Sigmoid colon (tissue), 4 donors: ENCODE results near the gene CX3CL1.

Experiments
- POLR2A ChIP-seq, 2 donors: fragments of 450-650 bp; IDR thresholded peaks; one replicate each; pipeline ENCODE4 v1.6.1; 2016; ENCODE audit warnings: antibody characterized with exemption in 2 of 2, mild to moderate bottlenecking in 2 of 2, moderate library complexity in 2 of 2
- POLR2AphosphoS5 ChIP-seq, 4 donors: sonication (generic); formaldehyde crosslinking; IDR thresholded peaks; one replicate each; pipeline ENCODE4 v1.6.1; 2017; ENCODE audit warnings: antibody characterized with exemption in 4 of 4

DNA sequence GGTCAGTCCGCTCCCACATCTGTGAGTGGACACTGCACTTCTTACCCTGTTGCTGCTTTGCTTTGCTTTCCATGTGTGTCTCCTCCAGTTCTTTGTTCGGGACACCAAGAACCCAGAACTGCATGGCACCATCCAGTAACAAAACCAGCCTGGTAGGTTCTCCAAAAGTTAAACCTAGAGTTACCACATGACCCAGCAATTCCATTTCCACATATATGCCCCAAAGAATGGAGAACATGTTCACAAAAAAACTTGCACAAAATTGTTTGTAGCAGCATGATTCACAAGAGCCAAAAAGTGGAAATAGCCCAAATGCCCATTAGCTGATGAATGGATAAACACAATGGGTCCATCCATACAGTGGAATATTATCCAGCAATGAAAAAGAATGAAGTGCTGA lies 24.0 kb upstream of the CX3CL1 start:
- TF ChIP-seq POLR2A (IDR thresholded peaks at IDR 0.05) (no peak), POLR2AphosphoS5 (IDR thresholded peaks at IDR 0.05) (no peak)
